Measurements from ENCODE around the gene ZNF568. TPM values are rescaled to one million over a fixed set of nuclear protein-coding genes. Genes with fewer than 3 reads are reported as not detected.

Gene ZNF568
- total and polyA plus RNA-seq, 7 experiments from 2014 or later: 8.2 to 18.0 (median 9.5) TPM

DNA sequence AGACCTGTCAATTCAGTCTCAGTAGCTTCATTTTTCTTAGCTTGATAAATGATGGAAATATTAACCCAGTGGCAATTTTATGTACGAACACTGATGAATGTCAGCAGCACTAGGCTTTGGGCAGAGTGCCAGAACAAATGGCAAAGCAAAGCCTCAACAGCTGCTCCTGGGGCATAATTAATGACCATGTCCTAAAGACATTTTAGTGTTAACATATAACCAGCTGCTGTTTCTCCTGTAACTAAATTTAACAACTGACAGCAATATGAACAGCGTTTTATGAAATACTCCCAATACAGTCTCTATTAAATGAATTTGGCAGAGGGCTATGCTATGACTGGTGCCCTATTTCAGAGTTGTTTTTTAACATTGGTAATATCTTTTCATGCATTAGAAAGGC lies 47.1 kb downstream of the ZNF568 start:
- Histone ChIP-seq H3K4me3 (ENCODE audit: low read length) (no peak overlapping the region), H3K27me3 (ENCODE audit: control insufficient read depth in 2 of 2, insufficient read depth in 2 of 2, low read length in 2 of 2) (no peaks in the 10 kb centered on the region), H3K9me3 (ENCODE audit: control insufficient read depth in 2 of 3, low read length in 3 of 3) (peaks cover 0 to 33% (median 3%) of the 10 kb centered on the region in 3 experiments), H3K4me1 (ENCODE audit: control insufficient read depth in 2 of 2, insufficient read depth in 2 of 2, low read length in 2 of 2) (no peaks in the 10 kb centered on the region), H3K27ac (ENCODE audit: low read depth, low read length) (no peak overlapping the region), H3K36me3 (ENCODE audit: control insufficient read depth in 2 of 3, insufficient read depth in 3 of 3, low read length in 3 of 3) (no peaks in the 10 kb centered on the region)
- DNase-seq: no peak
- no peak for ATAC-seq
- peaks cover 6 to 81% (median 39%) of the 10 kb centered on the region in 11 donors for H3K9me3 Mint-ChIP-seq
- intact Hi-C loops (cut with micrococcal nuclease): no loop called here
- no peak overlapping the region for H3K4me3 Mint-ChIP-seq
- ChIA-PET CTCF (no interaction called here), POLR2A (no interaction called here)
- H3K36me3 Mint-ChIP-seq: peaks cover 0 to 38% (median 26%) of the 10 kb centered on the region in 5 donors
- H3K4me1 Mint-ChIP-seq: no peaks in the 10 kb centered on the region
- no peak overlapping the region for H3K27ac Mint-ChIP-seq
- H3K27me3 Mint-ChIP-seq: no peaks in the 10 kb centered on the region

DNA sequence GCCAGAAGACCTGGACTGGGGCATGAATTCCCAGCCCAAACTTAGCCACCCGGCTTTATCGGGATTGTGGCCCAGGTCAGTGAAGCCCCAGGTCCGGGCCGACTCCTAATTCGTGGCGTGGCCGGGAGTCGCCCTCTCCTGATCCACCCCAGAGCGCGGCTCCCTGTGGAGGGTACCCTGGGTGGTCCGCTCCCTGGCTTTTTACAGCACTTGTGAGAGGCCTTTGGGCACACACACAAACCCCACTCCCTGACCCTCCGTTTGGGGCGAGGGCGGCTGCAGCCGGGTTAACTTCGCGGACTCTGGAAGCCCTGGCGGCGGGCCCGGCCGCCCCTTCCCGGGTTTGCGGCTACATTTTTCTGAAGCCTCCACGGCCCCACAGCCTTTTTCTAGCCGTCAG lies 56.4 kb downstream of the ZNF568 start:
- CTCF ChIA-PET: interaction anchor here (0.8 kb wide), 1 partner anchor 114 kb away, joined by 6 read pairs; no protein-coding TSS in a partner anchor
- Histone ChIP-seq H3K27ac (ENCODE audit: low read depth, low read length) (peak overlapping the region; percentile 75), H3K9me3 (ENCODE audit: control insufficient read depth in 2 of 3, low read length in 3 of 3) (no peaks in the 10 kb centered on the region), H3K4me3 (ENCODE audit: low read length) (peak overlapping the region; percentile 100), H3K4me1 (ENCODE audit: control insufficient read depth in 2 of 2, insufficient read depth in 2 of 2, low read length in 2 of 2) (peaks cover 5 to 15% of the 10 kb centered on the region in 2 donors), H3K36me3 (ENCODE audit: control insufficient read depth in 2 of 3, insufficient read depth in 3 of 3, low read length in 3 of 3) (peaks cover 0 to 8% (median 0%) of the 10 kb centered on the region in 3 experiments), H3K27me3 (ENCODE audit: control insufficient read depth in 2 of 2, insufficient read depth in 2 of 2, low read length in 2 of 2) (no peaks in the 10 kb centered on the region)
- Mint-ChIP-seq H3K27ac (peak overlapping the region in 5 of 9 donors; percentile 59 to 97 (median 90)), H3K9me3 (peaks cover 0 to 22% (median 6%) of the 10 kb centered on the region in 11 donors), H3K4me1 (peaks cover 9 to 22% (median 13%) of the 10 kb centered on the region in 7 donors), H3K4me3 (peak overlapping the region; percentile 62 to 99 (median 97)), H3K36me3 (peaks cover 3 to 29% (median 23%) of the 10 kb centered on the region in 5 donors), H3K27me3 (no peaks in the 10 kb centered on the region)
- intact Hi-C loops (cut with micrococcal nuclease): loop anchor here (2.0 to 5.0 kb wide), 9 partner anchors 120 to 622 kb away; partner anchors contain the start of genes ZNF345 (in 2 of the 2), ZNF567 (in 2 of the 2), ZNF383 (in 1 of the 2) and ZNF529 (in 1 of the 2)
- ATAC-seq (no peak), DNase-seq (peak in 1 of 9 donors; percentile 2)
- POLR2A ChIA-PET: interaction anchor here (0.8 to 1.3 kb wide), 4 partner anchors 56 to 245 kb away, joined by 3 to 4 read pairs (median 3); partner anchors contain the start of genes ZNF383, ZNF420 and ZNF568

GRCh38 chr19:36973021-36973843 lies 57.1 kb downstream of the ZNF568 start:
- ChIA-PET CTCF (interaction anchor here (0.6 to 0.8 kb wide), 2 partner anchors 114 to 569 kb away, joined by 3 to 6 read pairs; no protein-coding TSS in a partner anchor), POLR2A (interaction anchor here (0.8 to 1.3 kb wide), 4 partner anchors 57 to 244 kb away, joined by 3 to 4 read pairs (median 3); partner anchors contain the start of genes ZNF383, ZNF420 and ZNF568)
- Histone ChIP-seq H3K4me3 (ENCODE audit: low read length) (peak overlapping the region; percentile 100), H3K9me3 (ENCODE audit: control insufficient read depth in 2 of 3, low read length in 3 of 3) (no peaks in the 10 kb centered on the region), H3K4me1 (ENCODE audit: control insufficient read depth in 2 of 2, insufficient read depth in 2 of 2, low read length in 2 of 2) (peaks cover 5 to 15% of the 10 kb centered on the region in 2 donors), H3K27ac (ENCODE audit: low read depth, low read length) (peak overlapping the region; percentile 75), H3K36me3 (ENCODE audit: control insufficient read depth in 2 of 3, insufficient read depth in 3 of 3, low read length in 3 of 3) (peaks cover 0 to 15% (median 0%) of the 10 kb centered on the region in 3 experiments), H3K27me3 (ENCODE audit: control insufficient read depth in 2 of 2, insufficient read depth in 2 of 2, low read length in 2 of 2) (no peaks in the 10 kb centered on the region)
- H3K36me3 Mint-ChIP-seq: peaks cover 10 to 34% (median 29%) of the 10 kb centered on the region in 5 donors
- ATAC-seq (peak; percentile 96), DNase-seq (peak; percentile 56 to 84 (median 73))
- peaks cover 9 to 22% (median 13%) of the 10 kb centered on the region in 7 donors for H3K4me1 Mint-ChIP-seq
- intact Hi-C loops (cut with micrococcal nuclease): loop anchor here (1.0 to 5.0 kb wide), 20 partner anchors 57 to 806 kb away; partner anchors contain the start of genes ZNF345 (in 2 of the 2), ZNF420 (in 2 of the 2), ZNF540 (in 2 of the 2) and ZNF567 (in 2 of the 2)
- peak overlapping the region; percentile 92 to 99 (median 97) for H3K4me3 Mint-ChIP-seq
- peaks cover 3 to 27% (median 8%) of the 10 kb centered on the region in 11 donors for H3K9me3 Mint-ChIP-seq
- no peaks in the 10 kb centered on the region for H3K27me3 Mint-ChIP-seq
- peak overlapping the region; percentile 83 to 97 (median 92) for H3K27ac Mint-ChIP-seq

DNA sequence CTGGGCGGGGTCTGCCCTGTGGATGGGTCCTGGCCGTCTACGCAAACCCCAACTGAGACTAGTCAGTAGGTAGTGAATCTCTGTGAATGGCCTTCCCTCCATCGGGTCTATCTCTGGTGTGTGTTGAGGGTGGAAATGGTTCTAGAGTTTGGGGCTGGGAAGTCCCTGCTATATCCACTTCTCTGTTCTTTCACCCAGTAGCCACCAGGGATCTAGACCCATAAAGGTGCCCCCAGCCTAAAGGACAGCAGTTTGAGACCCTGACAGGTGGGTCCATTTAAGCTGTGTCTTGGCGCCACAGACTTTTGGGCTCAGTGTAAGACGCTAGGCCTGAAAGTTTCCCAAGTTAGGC lies 57.7 kb downstream of the ZNF568 start:
- H3K4me3 Mint-ChIP-seq: peak overlapping the region; percentile 92 to 99 (median 97)
- CTCF ChIA-PET: no interaction called here
- no peaks in the 10 kb centered on the region for H3K27me3 Mint-ChIP-seq
- H3K4me1 ChIP-seq (ENCODE audit: control insufficient read depth in 2 of 2, insufficient read depth in 2 of 2, low read length in 2 of 2): peaks cover 5 to 15% of the 10 kb centered on the region in 2 donors
- H3K9me3 Mint-ChIP-seq: peaks cover 5 to 32% (median 13%) of the 10 kb centered on the region in 11 donors
- peak; percentile 2 for ATAC-seq
- H3K27ac ChIP-seq (ENCODE audit: low read depth, low read length): peak overlapping the region; percentile 75
- DNase-seq: no peak
- peaks cover 9 to 22% (median 13%) of the 10 kb centered on the region in 7 donors for H3K4me1 Mint-ChIP-seq
- H3K36me3 Mint-ChIP-seq: peaks cover 15 to 40% (median 35%) of the 10 kb centered on the region in 5 donors
- intact Hi-C loops (cut with micrococcal nuclease): loop anchor here (1.0 to 5.0 kb wide), 20 partner anchors 58 to 805 kb away; partner anchors contain the start of genes ZNF345 (in 2 of the 2), ZNF420 (in 2 of the 2), ZNF540 (in 2 of the 2) and ZNF567 (in 2 of the 2)
- POLR2A ChIA-PET: interaction anchor here (1.2 kb wide), 2 partner anchors 57 to 244 kb away, joined by 3 to 4 read pairs; partner anchors contain the start of genes ZNF383 and ZNF568
- H3K4me3 ChIP-seq (ENCODE audit: low read length): peak overlapping the region; percentile 100
- peak overlapping the region; percentile 83 to 97 (median 92) for H3K27ac Mint-ChIP-seq
- no peaks in the 10 kb centered on the region for H3K9me3 ChIP-seq (ENCODE audit: control insufficient read depth in 2 of 3, low read length in 3 of 3)
- H3K27me3 ChIP-seq (ENCODE audit: control insufficient read depth in 2 of 2, insufficient read depth in 2 of 2, low read length in 2 of 2): no peaks in the 10 kb centered on the region
- H3K36me3 ChIP-seq (ENCODE audit: control insufficient read depth in 2 of 3, insufficient read depth in 3 of 3, low read length in 3 of 3): peaks cover 0 to 21% (median 0%) of the 10 kb centered on the region in 3 experiments

- POLR2A ChIA-PET: no interaction called here
- DNase-seq (no peak), ATAC-seq (no peak)
- no peak overlapping the region for H3K27ac ChIP-seq (ENCODE audit: low read depth, low read length)
- peaks cover 0 to 49% (median 3%) of the 10 kb centered on the region in 3 experiments for H3K36me3 ChIP-seq (ENCODE audit: control insufficient read depth in 2 of 3, insufficient read depth in 3 of 3, low read length in 3 of 3)
- H3K9me3 ChIP-seq (ENCODE audit: control insufficient read depth in 2 of 3, low read length in 3 of 3): peaks cover 0 to 58% (median 0%) of the 10 kb centered on the region in 3 experiments
- intact Hi-C loops (cut with micrococcal nuclease): no loop called here
- H3K4me1 ChIP-seq (ENCODE audit: control insufficient read depth in 2 of 2, insufficient read depth in 2 of 2, low read length in 2 of 2): no peaks in the 10 kb centered on the region
- Mint-ChIP-seq H3K9me3 (peaks cover under 1 to 91% (median 60%) of the 10 kb centered on the region in 11 donors), H3K27ac (no peak overlapping the region), H3K4me1 (peaks cover 0 to 10% (median 0%) of the 10 kb centered on the region in 7 donors), H3K4me3 (no peak overlapping the region), H3K27me3 (no peaks in the 10 kb centered on the region), H3K36me3 (peaks cover 27 to 89% (median 86%) of the 10 kb centered on the region in 5 donors)
- H3K27me3 ChIP-seq (ENCODE audit: control insufficient read depth in 2 of 2, insufficient read depth in 2 of 2, low read length in 2 of 2): no peaks in the 10 kb centered on the region
- H3K4me3 ChIP-seq (ENCODE audit: low read length): no peak overlapping the region
- CTCF ChIA-PET: no interaction called here
These were observed 70.0 kb downstream of the ZNF568 start for GRCh38 chr19:36986131-36986530.

DNA sequence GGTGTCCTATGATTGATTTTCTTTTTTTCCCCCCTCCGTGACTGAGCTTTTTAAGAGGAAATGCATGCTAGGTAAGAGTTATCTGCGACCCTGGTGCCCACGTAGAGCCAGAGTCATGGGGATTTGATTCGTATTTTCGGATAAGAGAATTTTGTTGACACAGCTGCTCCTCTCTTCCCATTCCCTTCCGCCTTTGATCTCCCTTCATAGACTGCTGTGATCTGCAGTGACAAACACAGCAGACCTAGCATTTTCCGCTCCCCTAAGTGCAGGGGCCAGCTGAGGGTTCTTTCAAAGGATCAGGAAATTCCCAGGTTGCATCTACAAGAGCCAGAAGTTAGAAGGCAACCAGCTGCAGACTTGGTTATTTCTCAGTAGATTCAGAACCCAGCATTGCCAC lies 70.5 kb downstream of the ZNF568 start:
- ChIA-PET CTCF (no interaction called here), POLR2A (no interaction called here)
- H3K9me3 ChIP-seq (ENCODE audit: control insufficient read depth in 2 of 3, low read length in 3 of 3): peaks cover 0 to 61% (median under 1%) of the 10 kb centered on the region in 3 experiments
- peaks cover 2 to 91% (median 64%) of the 10 kb centered on the region in 11 donors for H3K9me3 Mint-ChIP-seq
- H3K4me3 ChIP-seq (ENCODE audit: low read length): no peak overlapping the region
- ATAC-seq: no peak
- H3K27me3 ChIP-seq (ENCODE audit: control insufficient read depth in 2 of 2, insufficient read depth in 2 of 2, low read length in 2 of 2): no peaks in the 10 kb centered on the region
- H3K4me1 Mint-ChIP-seq: peaks cover 0 to 10% (median 0%) of the 10 kb centered on the region in 7 donors
- no peak overlapping the region for H3K27ac Mint-ChIP-seq
- peaks cover 0 to 49% (median 3%) of the 10 kb centered on the region in 3 experiments for H3K36me3 ChIP-seq (ENCODE audit: control insufficient read depth in 2 of 3, insufficient read depth in 3 of 3, low read length in 3 of 3)
- H3K27me3 Mint-ChIP-seq: no peaks in the 10 kb centered on the region
- peaks cover 28 to 89% (median 86%) of the 10 kb centered on the region in 5 donors for H3K36me3 Mint-ChIP-seq
- H3K27ac ChIP-seq (ENCODE audit: low read depth, low read length): no peak overlapping the region
- no peak for DNase-seq
- no peak overlapping the region for H3K4me3 Mint-ChIP-seq
- intact Hi-C loops (cut with micrococcal nuclease): no loop called here
- H3K4me1 ChIP-seq (ENCODE audit: control insufficient read depth in 2 of 2, insufficient read depth in 2 of 2, low read length in 2 of 2): no peaks in the 10 kb centered on the region
